ENCODE results near the gene MITF. TPM values are rescaled to one million over a fixed set of nuclear protein-coding genes. Genes with fewer than 3 reads are reported as not detected.

Gene MITF
- total and polyA plus RNA-seq, 10 donors, result 0.83 to 11.9 (median 6.2) TPM

GRCh38 chr3:69900331-69900730 is 161.1 kb downstream of the MITF start:
- intact Hi-C loops (cut with DNase I; ENCODE audit: low total_unique reads), result no loop called here
- 68 to 97% (median 82%) methylated on average over 1 of the region's 1 CpG for WGBS, 5 donors
- no peak overlapping the region for H3K4me3 ChIP-seq
- DNase-seq, result no peak
- H3K4me1 ChIP-seq, result no peaks in the 10 kb centered on the region
- no peak overlapping the region for H3K27ac ChIP-seq
- TF ChIP-seq POLR2AphosphoS5 (IDR thresholded peaks at IDR 0.05), result no peak
- TF ChIP-seq POLR2A (IDR thresholded peaks at IDR 0.05), result no peak
- TF ChIP-seq CTCF (IDR thresholded peaks at IDR 0.05 in 8 of 11, conservative IDR thresholded peaks at IDR 0.05 in 3 of 11), result no peak
- no peaks in the 10 kb centered on the region for H3K27me3 ChIP-seq (replicated peaks in 1 of 7)
- H3K36me3 ChIP-seq, result no peaks in the 10 kb centered on the region
- no peaks in the 10 kb centered on the region for H3K9me3 ChIP-seq

GRCh38 chr3:69901802-69902201 is 162.5 kb downstream of the MITF start:
- no peaks in the 10 kb centered on the region for H3K27me3 ChIP-seq (replicated peaks in 1 of 7)
- no peak for DNase-seq
- intact Hi-C loops (cut with DNase I; ENCODE audit: low total_unique reads), result no loop called here
- no peak overlapping the region for H3K27ac ChIP-seq
- H3K9me3 ChIP-seq, result no peaks in the 10 kb centered on the region
- WGBS, 5 donors, result 75 to 100% (median 96%) methylated on average over 1 of the region's 1 CpG
- TF ChIP-seq POLR2A (IDR thresholded peaks at IDR 0.05), result no peak
- no peak for TF ChIP-seq CTCF (IDR thresholded peaks at IDR 0.05 in 8 of 11, conservative IDR thresholded peaks at IDR 0.05 in 3 of 11)
- TF ChIP-seq POLR2AphosphoS5 (IDR thresholded peaks at IDR 0.05), result no peak
- no peak overlapping the region for H3K4me3 ChIP-seq
- no peaks in the 10 kb centered on the region for H3K36me3 ChIP-seq
- H3K4me1 ChIP-seq, result no peaks in the 10 kb centered on the region

- H3K36me3 ChIP-seq, result no peaks in the 10 kb centered on the region
- intact Hi-C loops (cut with DNase I; ENCODE audit: low total_unique reads), result no loop called here
- no peak overlapping the region for H3K4me3 ChIP-seq
- WGBS, 5 donors, result 84 to 91% (median 90%) methylated on average over 1 of the region's 1 CpG
- TF ChIP-seq POLR2A (IDR thresholded peaks at IDR 0.05), result no peak
- no peak for TF ChIP-seq CTCF (IDR thresholded peaks at IDR 0.05 in 8 of 11, conservative IDR thresholded peaks at IDR 0.05 in 3 of 11)
- TF ChIP-seq POLR2AphosphoS5 (IDR thresholded peaks at IDR 0.05), result no peak
- no peaks in the 10 kb centered on the region for H3K4me1 ChIP-seq
- no peak for DNase-seq
- H3K9me3 ChIP-seq, result no peaks in the 10 kb centered on the region
- H3K27me3 ChIP-seq (replicated peaks in 1 of 7), result no peaks in the 10 kb centered on the region
- no peak overlapping the region for H3K27ac ChIP-seq
These were observed 163.1 kb downstream of the MITF start for GRCh38 chr3:69902386-69902785.

DNA sequence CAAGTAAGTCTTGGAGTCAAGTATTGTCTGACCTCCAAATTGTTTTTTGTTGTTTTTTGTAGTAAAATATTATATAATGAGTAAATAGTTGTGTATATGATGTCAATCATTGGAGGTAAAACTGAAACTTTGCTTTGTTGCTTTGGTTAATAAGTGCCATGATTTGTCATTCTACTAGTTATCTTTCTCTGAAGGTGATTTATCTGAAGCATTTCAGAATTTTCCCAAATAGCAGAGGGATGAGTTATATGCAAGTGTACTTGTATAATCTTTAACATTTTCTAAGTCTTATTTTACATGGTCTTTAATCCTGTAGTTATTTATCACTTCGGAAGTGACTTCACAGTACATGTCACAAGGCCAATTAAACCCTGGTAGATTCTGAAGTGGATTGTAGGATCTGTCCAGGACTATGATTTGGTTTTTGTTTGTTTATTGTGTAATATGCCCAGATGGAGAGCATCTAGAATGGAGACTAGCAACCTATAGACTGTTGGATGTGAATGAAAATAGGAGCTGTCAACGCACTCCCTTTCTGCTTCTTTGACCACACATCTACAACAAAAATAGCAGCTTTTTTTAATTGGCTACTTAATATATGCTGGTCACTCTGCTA is 167.2 kb downstream of the MITF start:
- intact Hi-C loops (cut with DNase I; ENCODE audit: low total_unique reads), result no loop called here
- WGBS, 5 donors, result 91 to 98% (median 94%) methylated on average over 2 of the region's 2 CpGs
- TF ChIP-seq POLR2AphosphoS5 (IDR thresholded peaks at IDR 0.05), result no peak
- no peak for TF ChIP-seq CTCF (IDR thresholded peaks at IDR 0.05 in 8 of 11, conservative IDR thresholded peaks at IDR 0.05 in 3 of 11)
- TF ChIP-seq POLR2A (IDR thresholded peaks at IDR 0.05), result no peak

More for the DNA sequence above, 167.2 kb downstream of the MITF start:
- DNase-seq, result no peak
- no peaks in the 10 kb centered on the region for H3K36me3 ChIP-seq
- H3K27me3 ChIP-seq (replicated peaks in 1 of 7), result no peaks in the 10 kb centered on the region
- peaks cover 0 to 16% (median 6%) of the 10 kb centered on the region in 8 donors for H3K9me3 ChIP-seq
- no peak overlapping the region for H3K4me3 ChIP-seq
- H3K4me1 ChIP-seq, result no peaks in the 10 kb centered on the region
- H3K27ac ChIP-seq, result no peak overlapping the region

Data from spleen (tissue), 11 donors.